Panc1 (cell line): ENCODE measurements around the gene GTF2H4. TPM values are rescaled to one million over a fixed set of nuclear protein-coding genes. Genes with fewer than 3 reads are reported as not detected.

Experiments used
- ATAC-seq: fragments of 200-7000 bp; cut with Tn5 transposase; 2 replicates; pipeline ENCODE4 v1.9.1; 2020; ENCODE audit warnings: mild to moderate bottlenecking, moderate library complexity
- BruUV-seq: library from RNA; stranded (reverse); fragments of 400-500 nt; replicated peaks from 2 replicates; lab custom pipeline; 2021; lab: Mats Ljungman, UMichigan
- CTCF ChIA-PET: fragments of 300-600 bp; sonication (Branson Sonifier 250); formaldehyde crosslinking; loops from one replicate; lab custom pipeline; 2022; ENCODE audit warnings: antibody characterized with exemption; lab: Charles Lee
- POLR2A ChIA-PET: fragments of 300-600 bp; sonication (Branson Sonifier 250); formaldehyde crosslinking; loops from one replicate; lab custom pipeline; 2022; ENCODE audit warnings: antibody characterized with exemption; lab: Charles Lee
- DNase-seq: peaks from one replicate; pipeline ENCODE4 v3.0.0-alpha.2; 2010; ENCODE audit warnings: low read depth, low spot score
- H3K27ac ChIP-seq: 2 replicates; pipeline ENCODE4 v1.5.1; 2011; ENCODE audit warnings: mild to moderate bottlenecking, low read length, inconsistent platforms
- H3K27me3 ChIP-seq: fragments of 200-500 bp; sonication (Bioruptor generic); 2 replicates; pipeline ENCODE4 v1.6.0; 2014; ENCODE audit warnings: low read length, inconsistent platforms; ENCODE audit not compliant: control insufficient read depth, insufficient read depth
- H3K36me3 ChIP-seq: fragments of 200-500 bp; sonication (Bioruptor generic); 2 replicates; pipeline ENCODE4 v1.5.1; 2014; ENCODE audit warnings: inconsistent platforms, mild to moderate bottlenecking, low read length, moderate library complexity; ENCODE audit not compliant: control insufficient read depth, insufficient read depth
- H3K4me1 ChIP-seq: 2 replicates; pipeline ENCODE4 v1.5.1; 2011; ENCODE audit warnings: inconsistent platforms, mild to moderate bottlenecking, low read length, moderate library complexity; ENCODE audit not compliant: control insufficient read depth, insufficient read depth
- H3K4me3 ChIP-seq, 2 experiments: 2 replicates each; pipeline ENCODE4 v1.5.1; 2011 to 2012; ENCODE audit warnings: low read depth in 2 of 2, low read length in 2 of 2, mild to moderate bottlenecking in 2 of 2, inconsistent platforms in 1 of 2, moderate library complexity in 1 of 2
- H3K9me3 ChIP-seq: fragments of 200-500 bp; sonication (Bioruptor generic); 2 replicates; pipeline ENCODE4 v1.5.1; 2014; ENCODE audit warnings: low read depth, mild to moderate bottlenecking, inconsistent platforms, low read length, moderate library complexity; ENCODE audit not compliant: control insufficient read depth, insufficient read depth
- POLR2AphosphoS5 ChIP-seq: IDR thresholded peaks from 2 replicates; pipeline ENCODE4 v1.6.1; 2012; ENCODE audit warnings: mild to moderate bottlenecking, low read depth, low read length, moderate library complexity
- SIN3A ChIP-seq: IDR thresholded peaks from 2 replicates; pipeline ENCODE4 v1.6.1; 2012; ENCODE audit warnings: low read depth, mild to moderate bottlenecking, low read length, moderate library complexity, borderline replicate concordance; ENCODE audit not compliant: insufficient read depth
- TCF7L2 ChIP-seq: IDR thresholded peaks from 2 replicates; pipeline ENCODE4 v1.6.1; 2011; ENCODE audit warnings: mild to moderate bottlenecking, low read depth, low read length, inconsistent platforms
- in situ Hi-C: cut with HindIII; loops from 2 replicates; pipeline ENCODE4 v1.10.0; 2016; ENCODE audit warnings: low sequenced_read_pairs, low pct_unique_long_range_greater_than_20kb
- intact Hi-C: fragments of 100-400 bp; cut with micrococcal nuclease; formaldehyde crosslinking; loops from one replicate; pipeline ENCODE4 v1.10.0; 2022; ENCODE audit not compliant: unreplicated experiment
- total RNA-seq: library from RNA; stranded (reverse); gene quantifications from one replicate; pipeline ENCODE4 v1.2.1, GENCODE V29; 2021; ENCODE audit not compliant: unreplicated experiment
- TF ChIP-seq, protein P1 (sequence below), 2 experiments: IDR thresholded peaks; 2 replicates each; pipeline ENCODE4 v1.6.1; 2011 to 2012; ENCODE audit warnings: low read depth in 2 of 2, control low read depth in 1 of 2, low read length in 1 of 2, mild to moderate bottlenecking in 1 of 2, moderate library complexity in 1 of 2; ENCODE audit not compliant: insufficient read depth in 1 of 2
- TF ChIP-seq, protein P2 (sequence below): fragments of 450-650 bp; IDR thresholded peaks from 2 replicates; pipeline ENCODE4 v1.5.1; 2017; ENCODE audit warnings: mild to moderate bottlenecking

GTF2H4 gene
- total RNA-seq, 1 experiment from 2014 or later, result 27.5 TPM

DNA sequence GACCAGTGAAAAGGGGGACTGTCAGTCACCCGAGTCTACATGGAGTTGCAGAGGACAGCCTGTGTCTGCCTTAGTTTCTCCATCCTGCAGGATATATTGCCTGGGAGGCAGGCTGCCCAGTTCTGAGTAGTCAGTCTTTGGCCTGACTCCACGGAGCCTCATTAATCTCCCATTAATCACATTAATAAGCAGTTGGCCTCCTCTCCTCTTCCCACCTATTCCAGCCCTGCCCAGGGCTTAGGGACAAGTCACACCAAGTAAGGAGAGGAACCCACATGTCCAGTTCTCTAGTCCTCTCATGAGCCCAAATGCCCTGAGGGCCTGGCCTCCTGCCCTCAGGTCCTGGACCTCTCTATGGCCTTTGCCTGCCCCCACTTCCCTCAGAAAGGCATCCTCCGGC is 31.5 kb downstream of the GTF2H4 start:
- in situ Hi-C loops, result no loop called here
- Histone ChIP-seq H3K27me3 (peaks cover 5% of the 10 kb centered on the region; the same call in 1 of the 2 replicates), H3K4me1 (peaks cover 8% of the 10 kb centered on the region; the same call in 1 of the 2 replicates), H3K9me3 (no peaks in the 10 kb centered on the region), H3K36me3 (no peaks in the 10 kb centered on the region), H3K27ac (no peak overlapping the region), H3K4me3 (no peak overlapping the region)
- TF ChIP-seq TCF7L2, result no peak
- TF ChIP-seq POLR2AphosphoS5, result no peak
- no peak for TF ChIP-seq SIN3A
- TF ChIP-seq, protein P1, sequence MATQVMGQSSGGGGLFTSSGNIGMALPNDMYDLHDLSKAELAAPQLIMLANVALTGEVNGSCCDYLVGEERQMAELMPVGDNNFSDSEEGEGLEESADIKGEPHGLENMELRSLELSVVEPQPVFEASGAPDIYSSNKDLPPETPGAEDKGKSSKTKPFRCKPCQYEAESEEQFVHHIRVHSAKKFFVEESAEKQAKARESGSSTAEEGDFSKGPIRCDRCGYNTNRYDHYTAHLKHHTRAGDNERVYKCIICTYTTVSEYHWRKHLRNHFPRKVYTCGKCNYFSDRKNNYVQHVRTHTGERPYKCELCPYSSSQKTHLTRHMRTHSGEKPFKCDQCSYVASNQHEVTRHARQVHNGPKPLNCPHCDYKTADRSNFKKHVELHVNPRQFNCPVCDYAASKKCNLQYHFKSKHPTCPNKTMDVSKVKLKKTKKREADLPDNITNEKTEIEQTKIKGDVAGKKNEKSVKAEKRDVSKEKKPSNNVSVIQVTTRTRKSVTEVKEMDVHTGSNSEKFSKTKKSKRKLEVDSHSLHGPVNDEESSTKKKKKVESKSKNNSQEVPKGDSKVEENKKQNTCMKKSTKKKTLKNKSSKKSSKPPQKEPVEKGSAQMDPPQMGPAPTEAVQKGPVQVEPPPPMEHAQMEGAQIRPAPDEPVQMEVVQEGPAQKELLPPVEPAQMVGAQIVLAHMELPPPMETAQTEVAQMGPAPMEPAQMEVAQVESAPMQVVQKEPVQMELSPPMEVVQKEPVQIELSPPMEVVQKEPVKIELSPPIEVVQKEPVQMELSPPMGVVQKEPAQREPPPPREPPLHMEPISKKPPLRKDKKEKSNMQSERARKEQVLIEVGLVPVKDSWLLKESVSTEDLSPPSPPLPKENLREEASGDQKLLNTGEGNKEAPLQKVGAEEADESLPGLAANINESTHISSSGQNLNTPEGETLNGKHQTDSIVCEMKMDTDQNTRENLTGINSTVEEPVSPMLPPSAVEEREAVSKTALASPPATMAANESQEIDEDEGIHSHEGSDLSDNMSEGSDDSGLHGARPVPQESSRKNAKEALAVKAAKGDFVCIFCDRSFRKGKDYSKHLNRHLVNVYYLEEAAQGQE (IDR thresholded peaks at IDR 0.05; ENCODE audit: insufficient read depth in 1 of 2, low read depth in 2 of 2, low read length in 1 of 2), result no peak
- TF ChIP-seq, protein P2, sequence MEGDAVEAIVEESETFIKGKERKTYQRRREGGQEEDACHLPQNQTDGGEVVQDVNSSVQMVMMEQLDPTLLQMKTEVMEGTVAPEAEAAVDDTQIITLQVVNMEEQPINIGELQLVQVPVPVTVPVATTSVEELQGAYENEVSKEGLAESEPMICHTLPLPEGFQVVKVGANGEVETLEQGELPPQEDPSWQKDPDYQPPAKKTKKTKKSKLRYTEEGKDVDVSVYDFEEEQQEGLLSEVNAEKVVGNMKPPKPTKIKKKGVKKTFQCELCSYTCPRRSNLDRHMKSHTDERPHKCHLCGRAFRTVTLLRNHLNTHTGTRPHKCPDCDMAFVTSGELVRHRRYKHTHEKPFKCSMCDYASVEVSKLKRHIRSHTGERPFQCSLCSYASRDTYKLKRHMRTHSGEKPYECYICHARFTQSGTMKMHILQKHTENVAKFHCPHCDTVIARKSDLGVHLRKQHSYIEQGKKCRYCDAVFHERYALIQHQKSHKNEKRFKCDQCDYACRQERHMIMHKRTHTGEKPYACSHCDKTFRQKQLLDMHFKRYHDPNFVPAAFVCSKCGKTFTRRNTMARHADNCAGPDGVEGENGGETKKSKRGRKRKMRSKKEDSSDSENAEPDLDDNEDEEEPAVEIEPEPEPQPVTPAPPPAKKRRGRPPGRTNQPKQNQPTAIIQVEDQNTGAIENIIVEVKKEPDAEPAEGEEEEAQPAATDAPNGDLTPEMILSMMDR, result no peak
- intact Hi-C loops, result no loop called here
- POLR2A ChIA-PET, result no interaction called here
- no TSS peak for BruUV-seq
- CTCF ChIA-PET, result no interaction called here
- DNase-seq, result no peak
- ATAC-seq, result no peak

DNA sequence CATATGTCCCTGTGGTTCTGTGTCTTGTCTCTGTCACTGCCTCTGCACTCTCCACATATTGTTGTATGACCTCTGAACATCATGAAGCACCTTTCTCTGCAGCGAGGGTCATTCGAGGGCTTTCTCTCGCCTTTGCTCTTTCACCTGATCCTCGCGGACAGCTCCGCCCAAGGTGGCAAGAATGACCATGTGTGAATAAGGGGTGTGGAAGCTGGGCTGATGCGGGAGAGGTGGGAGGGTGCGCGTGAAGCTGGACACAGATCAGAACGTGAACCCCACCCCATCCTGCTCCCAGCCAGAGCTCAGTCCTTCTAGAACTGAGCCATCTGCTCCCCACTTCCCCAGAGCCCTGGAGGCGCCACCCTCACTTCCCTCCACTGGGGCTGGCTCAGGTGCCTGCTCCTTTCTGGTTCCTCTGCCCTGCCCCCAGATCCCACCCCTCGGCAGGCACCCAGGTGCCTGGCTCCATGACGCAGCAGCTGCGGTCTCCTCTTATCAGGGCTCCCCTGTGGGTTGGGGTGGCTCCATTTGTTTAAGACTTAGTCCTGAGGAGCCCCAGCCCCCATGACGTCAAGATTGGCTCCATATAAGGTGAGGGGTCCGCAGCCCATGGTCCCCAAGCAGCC is 32.5 kb downstream of the GTF2H4 start, which contains the start of gene MUCL3:
MUCL3 (plus strand) TSS at position 613 of the 626 bp plus-strand sequence. CDS start 27 bp downstream, outside the sequence.
- ChIA-PET POLR2A (no interaction called here), CTCF (no interaction called here)
- no TSS peak for BruUV-seq

More for the DNA sequence above, 32.5 kb downstream of the GTF2H4 start, which contains the start of gene MUCL3:
- H3K4me3 ChIP-seq, result no peak within 1 kb of the TSS
- H3K27me3 ChIP-seq, result peaks cover 8% of the 10 kb centered on the region
- DNase-seq (no peak), ATAC-seq (no peak)
- H3K4me1 ChIP-seq, result peaks cover 8% of the 10 kb centered on the region; the same call in 1 of the 2 replicates
- no peak within 1 kb of the TSS for H3K27ac ChIP-seq
- intact Hi-C loops (no loop called here), in situ Hi-C loops (no loop called here)
- TF ChIP-seq, protein P2, result no peak
- TF ChIP-seq SIN3A (no peak), POLR2AphosphoS5 (no peak), TCF7L2 (no peak)
- TF ChIP-seq, protein P1 (IDR thresholded peaks at IDR 0.05; ENCODE audit: insufficient read depth in 1 of 2, low read depth in 2 of 2, low read length in 1 of 2), result no peak
- no peaks in the 10 kb centered on the region for H3K36me3 ChIP-seq
- H3K9me3 ChIP-seq, result no peaks in the 10 kb centered on the region
